HG03159 (cell line): ENCODE measurements around the gene C17orf113.

Source experiments
- ATAC-seq: cut with Tn5 transposase; IDR thresholded peaks from one replicate; pipeline ENCODE4 v1.9.1; 2021; ENCODE audit warnings: mild to moderate bottlenecking, moderate library complexity; ENCODE audit not compliant: unreplicated experiment

C17orf113 gene

DNA sequence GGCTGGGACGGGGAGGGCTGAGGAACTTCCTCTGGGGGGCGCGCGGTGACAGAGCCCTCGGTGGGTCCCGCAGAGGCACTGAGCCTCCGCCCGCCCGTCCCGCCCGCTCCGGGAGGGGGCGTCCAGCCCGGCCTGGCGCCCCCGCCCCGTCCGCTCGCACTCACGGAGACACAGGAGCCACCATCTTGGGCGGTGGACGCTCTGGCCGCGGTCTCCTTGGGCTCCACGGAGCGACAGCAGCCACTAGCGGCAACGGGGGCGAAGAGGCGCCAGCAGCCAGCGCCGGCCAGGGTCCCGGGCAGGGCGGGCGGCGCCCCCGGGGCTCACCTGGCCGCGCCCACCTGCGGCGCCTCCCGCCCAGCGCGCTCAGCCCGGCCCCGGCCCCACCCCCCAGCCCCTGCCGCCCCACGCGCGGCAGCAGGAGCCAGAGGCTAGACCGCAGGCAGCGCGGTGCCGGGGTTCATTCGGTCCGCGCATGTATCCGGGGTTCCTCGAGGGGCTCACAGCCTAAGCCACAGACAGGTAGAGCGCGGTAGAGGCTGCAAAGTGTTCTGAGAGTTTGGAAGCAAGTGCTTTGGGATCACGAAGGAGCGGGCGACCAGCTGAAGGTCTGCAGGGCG is at the start of gene C17orf113:
Gene C17orf113 (minus strand): TSS at position 209 of the 620 bp plus-strand sequence. CDS start 7,225 bp downstream, outside the sequence.
- no peak for ATAC-seq

- no peak for ATAC-seq
These were observed 48.5 kb upstream of the C17orf113 start for GRCh38 chr17:42098730-42099399.

DNA sequence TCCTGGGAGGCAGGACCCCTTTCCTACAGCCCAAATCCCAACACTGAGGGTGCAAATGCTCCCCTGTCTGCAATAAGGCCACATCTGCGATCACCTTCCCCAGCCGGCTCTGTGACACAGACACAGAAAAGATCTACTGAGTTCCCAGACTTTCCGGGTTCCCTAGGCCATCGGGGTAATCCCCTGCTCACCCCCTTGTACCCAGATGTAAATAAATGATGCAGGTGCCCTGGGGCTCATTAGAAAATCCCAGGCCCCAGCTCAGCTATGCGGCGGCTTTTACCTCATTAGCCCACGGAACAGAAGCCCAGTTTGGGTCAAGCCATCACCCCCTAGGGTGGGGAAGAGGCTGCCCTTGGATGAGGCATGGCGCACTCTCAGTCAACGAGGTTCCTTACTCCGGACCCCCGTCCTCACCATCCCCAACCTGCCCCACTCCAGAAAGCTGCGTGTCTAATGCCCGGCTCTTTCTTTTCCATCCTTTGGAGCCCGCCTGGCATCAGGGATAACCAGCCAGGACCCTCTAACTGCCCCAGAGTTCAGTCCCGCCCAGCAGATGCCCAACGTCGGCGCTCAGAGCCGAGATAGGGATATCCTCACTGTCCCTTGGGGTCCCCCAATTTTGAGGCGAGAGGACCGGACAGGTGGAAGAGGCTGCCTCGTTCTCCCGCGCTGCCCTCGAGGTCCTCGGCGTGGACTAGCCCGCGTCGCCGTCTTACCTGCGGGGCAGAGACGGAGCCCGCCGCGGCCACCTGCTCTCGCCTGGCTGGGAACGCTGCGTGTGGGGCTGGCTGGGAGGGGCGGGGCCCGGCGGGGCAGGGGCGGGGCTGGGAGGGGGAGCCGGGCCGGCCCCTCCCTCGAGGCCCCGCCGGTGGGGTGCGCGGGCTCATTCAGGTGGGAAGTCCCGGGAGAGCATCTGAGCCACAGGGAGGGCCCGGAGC is 47.6 kb upstream of the C17orf113 start, which contains the start of gene ZNF385C:
Gene ZNF385C (minus strand): TSS at position 783 of the 941 bp plus-strand sequence. CDS start 35,417 bp downstream, outside the sequence.
- no peak for ATAC-seq

DNA sequence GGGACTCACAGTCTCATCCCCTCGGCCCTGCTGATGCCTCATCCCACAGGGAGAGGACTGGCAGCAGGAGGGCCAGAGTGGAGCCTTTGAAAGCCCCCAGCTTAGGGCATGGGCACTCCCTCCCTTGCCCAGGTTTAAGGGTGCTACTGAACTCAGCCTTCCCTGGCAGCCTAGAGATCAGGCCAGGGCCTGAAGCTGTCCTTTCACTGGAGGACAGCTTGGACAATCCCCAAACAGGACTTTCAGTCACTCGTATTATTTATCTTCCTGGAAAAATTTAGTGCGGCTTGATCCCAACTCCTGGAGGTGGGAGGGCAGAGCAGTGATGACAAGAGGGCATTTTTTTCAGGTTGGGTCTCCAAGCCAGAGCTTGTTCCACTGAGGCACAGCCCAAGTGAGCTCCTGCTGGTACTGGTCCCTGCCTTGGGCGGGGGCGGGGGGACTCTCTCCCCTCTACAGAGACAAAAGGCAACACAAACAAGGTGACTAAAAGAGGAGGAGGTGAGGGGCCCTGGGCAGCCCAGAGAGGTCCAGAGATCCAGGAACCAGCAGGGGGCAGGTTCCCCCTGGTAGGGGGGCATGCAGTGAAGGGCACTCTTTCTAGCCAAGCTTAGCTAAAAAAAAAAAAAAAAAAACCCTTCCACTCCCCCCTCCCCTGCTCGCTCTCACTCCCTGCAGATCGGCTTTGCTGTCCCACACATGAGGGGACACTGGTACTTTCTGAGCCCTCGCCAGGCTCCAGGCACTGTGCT is 46.1 kb upstream of the C17orf113 start:
- no peak for ATAC-seq

GRCh38 chr17:42094375-42095069 is 44.1 kb upstream of the C17orf113 start:
- no peak for ATAC-seq

DNA sequence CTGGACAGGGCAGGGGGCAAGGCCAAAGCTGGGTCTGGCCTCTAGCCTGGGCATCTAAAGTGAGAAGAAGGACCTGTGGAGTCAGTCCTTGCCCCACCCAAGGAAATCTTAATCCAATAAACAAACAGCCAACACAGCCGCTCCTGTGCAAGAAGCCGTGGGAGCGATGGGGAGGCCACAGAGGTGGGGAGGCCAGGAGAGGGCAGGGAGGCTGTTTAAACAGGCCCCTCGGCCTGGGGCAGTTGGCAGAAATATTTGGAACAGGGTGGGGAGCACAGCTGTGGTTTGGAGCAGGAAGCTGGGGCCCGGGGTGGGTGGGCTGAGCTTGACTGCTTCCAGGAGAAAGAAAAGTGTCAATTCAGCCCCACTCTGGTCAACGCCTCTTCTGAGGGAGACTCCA is 42.5 kb upstream of the C17orf113 start:
- ATAC-seq: no peak

DNA sequence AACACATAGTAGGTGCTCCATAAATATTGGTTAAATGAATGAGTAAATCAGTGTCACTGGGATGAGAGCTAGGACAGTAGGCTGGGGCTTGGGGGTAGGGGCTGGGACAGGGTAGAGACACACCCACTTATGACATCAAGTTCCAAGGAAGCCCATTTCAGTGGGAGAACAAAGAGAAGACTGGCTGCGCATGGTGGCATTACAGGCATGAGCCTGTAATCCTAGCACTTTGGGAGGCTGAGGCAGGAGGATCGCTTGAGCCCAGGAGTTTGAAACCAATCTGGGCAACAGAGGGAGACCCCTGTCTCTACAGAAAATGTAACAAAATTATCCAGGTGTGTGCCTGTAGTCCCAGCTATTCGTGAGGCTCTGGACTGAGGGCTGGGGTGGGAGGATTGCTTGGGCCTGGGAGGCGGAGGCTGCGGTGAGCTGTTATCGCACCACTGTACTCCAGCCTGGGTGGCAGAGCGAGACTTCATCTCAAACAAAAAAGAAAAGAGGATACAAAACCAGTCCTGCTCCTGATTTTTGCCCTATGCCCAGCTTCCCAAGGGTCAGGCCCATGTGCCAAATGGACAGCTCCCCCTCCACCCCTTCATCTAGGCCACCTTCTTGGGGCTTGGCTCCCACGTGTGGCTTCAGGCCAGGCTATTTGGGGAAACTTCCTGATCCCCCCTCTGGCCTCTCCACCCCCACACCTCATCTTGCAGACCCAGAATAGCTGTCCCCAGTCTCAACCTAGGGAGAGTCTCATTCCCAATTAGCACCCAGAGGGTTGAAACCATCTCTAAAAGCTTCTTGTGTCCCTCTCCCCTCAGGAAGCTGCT is 40.8 kb upstream of the C17orf113 start:
- no peak for ATAC-seq

GRCh38 chr17:42088736-42089135 is 38.3 kb upstream of the C17orf113 start:
- ATAC-seq: no peak

DNA sequence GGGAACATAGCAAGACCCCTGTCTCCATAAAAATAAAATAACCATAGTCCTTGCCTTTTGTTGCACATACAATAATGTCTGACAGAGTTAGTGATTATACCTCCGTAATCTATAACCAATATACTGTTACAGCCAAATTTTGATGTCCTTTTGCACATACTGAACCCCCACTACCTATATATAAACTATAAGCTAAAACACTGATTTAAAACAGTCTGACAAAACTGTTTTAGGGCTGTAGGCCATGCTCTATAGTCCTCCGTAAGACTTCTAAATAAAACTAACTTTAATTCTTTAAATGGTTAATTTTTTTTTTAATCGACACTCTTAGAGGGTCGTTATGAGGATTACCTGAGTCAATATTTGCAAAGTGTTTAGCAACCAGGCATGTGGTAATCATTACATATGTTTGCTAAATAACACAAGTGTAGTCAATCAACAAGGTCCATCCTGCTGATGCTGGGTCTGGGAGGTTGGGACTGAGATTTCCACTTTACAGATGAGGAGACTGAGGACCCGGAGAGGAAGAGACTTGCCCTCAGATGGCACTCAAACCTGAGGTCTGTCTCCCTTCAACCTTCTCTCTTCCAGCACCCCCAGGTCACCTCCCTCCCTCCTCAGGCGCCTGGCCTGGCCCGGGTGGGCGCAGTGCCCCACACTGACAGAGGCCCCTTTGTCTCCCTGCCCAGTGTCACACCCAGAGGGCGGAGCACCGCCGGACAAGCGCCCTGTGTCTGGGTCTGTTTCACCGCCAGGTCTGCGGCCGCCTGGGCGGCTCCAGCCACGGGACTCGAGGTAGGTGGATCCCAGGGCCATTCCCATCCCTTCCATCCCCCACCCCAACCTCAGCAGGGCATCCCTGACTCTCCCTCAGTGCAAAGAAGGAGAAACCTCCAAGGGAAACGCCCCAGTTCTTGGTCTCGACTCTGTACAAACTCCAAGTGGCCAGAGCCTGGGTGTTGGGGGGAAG is 37.6 kb upstream of the C17orf113 start:
- ATAC-seq: no peak

DNA sequence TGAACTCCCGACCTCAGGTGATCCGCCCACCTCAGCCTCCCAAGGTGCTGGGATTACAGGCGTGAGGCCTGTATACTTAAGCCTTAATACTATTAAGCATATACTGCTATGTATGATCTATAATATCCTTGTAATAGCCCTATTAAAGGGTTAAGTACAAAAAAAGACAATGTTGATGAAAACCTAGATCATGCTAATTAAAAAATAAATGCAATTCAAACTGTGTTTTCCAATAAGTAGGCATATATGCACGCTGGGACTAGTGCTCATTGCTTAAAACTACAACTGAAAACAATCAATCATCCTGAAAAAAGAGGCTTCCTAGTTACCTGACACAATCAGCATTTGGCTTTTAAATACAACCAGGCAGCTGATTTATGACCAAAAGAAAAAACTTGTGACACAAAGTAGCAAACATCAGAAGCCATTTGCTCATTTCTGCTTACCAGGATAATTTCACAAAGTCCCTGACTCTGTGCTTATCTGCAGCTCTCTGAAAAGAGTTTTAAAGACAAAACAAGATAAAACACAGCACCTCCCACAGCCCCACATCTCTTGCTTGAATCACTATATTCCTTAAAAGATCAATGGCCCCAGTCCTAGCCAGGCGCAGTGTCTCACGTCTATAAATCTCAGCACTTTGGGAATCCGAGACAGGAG is 36.8 kb upstream of the C17orf113 start:
- ATAC-seq: no peak

GRCh38 chr17:42081516-42082129 is 31.2 kb upstream of the C17orf113 start:
- ATAC-seq: no peak

GRCh38 chr17:42079541-42079940 is 29.1 kb upstream of the C17orf113 start:
- no peak for ATAC-seq

GRCh38 chr17:42078396-42079043 is 28.1 kb upstream of the C17orf113 start:
- ATAC-seq: no peak

- no peak for ATAC-seq
These were observed 27.4 kb upstream of the C17orf113 start for GRCh38 chr17:42077755-42078154.

DNA sequence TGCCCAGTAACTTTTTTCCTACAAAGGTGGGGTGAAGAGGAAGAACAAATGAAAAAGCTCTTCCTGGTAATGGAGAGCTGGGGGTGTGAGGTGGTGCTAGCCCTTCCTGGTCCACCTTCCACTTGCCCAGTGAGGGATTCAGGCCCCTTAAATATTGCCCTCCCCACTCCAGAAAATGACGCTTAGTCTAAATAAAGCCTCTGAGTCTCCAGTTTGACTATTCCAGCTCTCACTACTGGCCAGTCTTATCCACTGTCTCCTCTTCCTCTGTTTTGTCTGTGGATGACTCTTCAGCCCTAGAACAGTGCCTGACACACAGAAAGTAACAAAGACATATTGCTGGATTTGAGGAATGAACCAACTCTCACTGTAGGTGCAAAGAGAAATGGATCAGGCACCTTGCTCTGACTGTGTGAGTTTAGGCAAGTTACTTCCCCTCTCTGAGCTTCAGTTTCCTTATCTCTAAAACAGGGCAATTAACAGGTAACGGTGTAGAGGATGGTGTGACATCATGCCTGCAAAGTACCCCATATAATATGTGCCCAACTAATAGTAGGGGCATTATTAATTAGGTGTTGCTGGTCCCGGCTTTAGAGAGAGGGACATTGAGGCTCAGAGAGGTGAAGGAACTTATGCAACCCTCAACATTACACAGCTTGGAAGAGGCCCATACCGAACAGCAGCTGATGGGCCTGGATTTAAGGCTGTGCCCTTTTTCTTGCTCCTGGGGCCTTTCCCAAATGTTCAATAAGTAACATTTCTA is 26.6 kb upstream of the C17orf113 start:
- no peak for ATAC-seq

GRCh38 chr17:42075789-42076188 is 25.4 kb upstream of the C17orf113 start:
- ATAC-seq: no peak
